Tibial artery (tissue), 4 donors: ENCODE data around the gene RPL38.
A peak's percentile ranks its signal among the peaks of the same experiment; 100 is the strongest.

Experiments used
- DNase-seq, 2 donors: peaks; one replicate each; pipeline ENCODE4 v3.0.0-alpha.2; 2019
- H3K27ac ChIP-seq, 2 donors: fragments of 200-600 bp; sonication (generic) in 1 of 2; 1 replicate in 1 of 2; 2 replicates in 1 of 2; pipeline ENCODE4 v1.5.1; 2018 to 2019; ENCODE audit warnings: mild to moderate bottlenecking in 1 of 2
- H3K27me3 ChIP-seq, 2 donors: fragments of 200-600 bp; sonication (generic) in 1 of 2; one replicate each; pipeline versions ENCODE4 v1.5.1 to v1.6.0; 2016 to 2019
- H3K36me3 ChIP-seq, 3 donors: fragments of 200-600 bp; sonication (generic) in 2 of 3; one replicate each; pipeline ENCODE4 v1.5.1; 2016 to 2019; ENCODE audit warnings: mild to moderate bottlenecking in 2 of 3
- H3K4me1 ChIP-seq, 4 donors: fragments of 200-600 bp; sonication (generic) in 2 of 4; 1 replicate in 3 of 4; 2 replicates in 1 of 4; pipeline ENCODE4 v1.5.1; 2016 to 2019
- H3K4me3 ChIP-seq, 2 donors: fragments of 200-600 bp; sonication (generic) in 1 of 2; 1 replicate in 1 of 2; 2 replicates in 1 of 2; pipeline ENCODE4 v1.5.1; 2018 to 2019; ENCODE audit warnings: mild to moderate bottlenecking in 2 of 2
- H3K9me3 ChIP-seq, 3 donors: fragments of 200-600 bp; sonication (generic) in 1 of 3; one replicate each; pipeline ENCODE4 v1.5.1; 2016 to 2019
- intact Hi-C: fragments of 100-400 bp; cut with DNase I; formaldehyde crosslinking; loops from one replicate; pipeline ENCODE4 v1.15.0; 2023; ENCODE audit warnings: low total_unique reads
- TF ChIP-seq, protein P1 (sequence below), 2 experiments: fragments of 200-600 bp in 1 of 2; fragments of 450-650 bp in 1 of 2; IDR thresholded peaks; one replicate each; pipeline ENCODE4 v1.5.1; 2017 to 2019; ENCODE audit warnings: antibody characterized with exemption in 2 of 2, mild to moderate bottlenecking in 1 of 2, moderate library complexity in 1 of 2

The RPL38 gene

DNA sequence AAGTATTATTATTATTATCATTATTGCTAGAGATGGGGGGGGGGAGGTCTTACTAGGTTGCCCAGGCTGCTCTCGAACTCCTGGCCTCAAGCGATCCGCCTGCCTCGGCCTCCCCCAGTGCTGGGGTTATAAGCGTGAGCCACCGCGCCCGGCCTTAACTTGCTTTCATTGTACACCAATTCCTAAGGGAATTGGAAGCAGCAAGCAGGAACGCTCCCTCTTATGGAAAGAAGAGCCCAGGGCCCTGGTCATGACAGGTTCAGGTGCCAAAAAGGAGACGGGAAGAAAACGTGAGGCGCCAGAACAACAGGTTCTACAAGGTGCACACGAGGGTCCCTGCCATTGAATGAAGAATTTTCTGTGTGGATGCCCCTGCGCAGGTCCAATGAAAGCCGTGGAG lies 540 bp upstream of the RPL38 start:
- Histone ChIP-seq H3K4me3 (peak overlapping the region; percentile 77 to 93), H3K9me3 (no peaks in the 10 kb centered on the region), H3K36me3 (peaks cover 0 to 32% (median 20%) of the 10 kb centered on the region in 3 donors), H3K4me1 (peaks cover 0 to 46% (median 29%) of the 10 kb centered on the region in 4 donors), H3K27ac (no peak overlapping the region), H3K27me3 (peaks cover 0 to 45% of the 10 kb centered on the region in 2 donors)
- no peak for DNase-seq
- TF ChIP-seq, protein P1, sequence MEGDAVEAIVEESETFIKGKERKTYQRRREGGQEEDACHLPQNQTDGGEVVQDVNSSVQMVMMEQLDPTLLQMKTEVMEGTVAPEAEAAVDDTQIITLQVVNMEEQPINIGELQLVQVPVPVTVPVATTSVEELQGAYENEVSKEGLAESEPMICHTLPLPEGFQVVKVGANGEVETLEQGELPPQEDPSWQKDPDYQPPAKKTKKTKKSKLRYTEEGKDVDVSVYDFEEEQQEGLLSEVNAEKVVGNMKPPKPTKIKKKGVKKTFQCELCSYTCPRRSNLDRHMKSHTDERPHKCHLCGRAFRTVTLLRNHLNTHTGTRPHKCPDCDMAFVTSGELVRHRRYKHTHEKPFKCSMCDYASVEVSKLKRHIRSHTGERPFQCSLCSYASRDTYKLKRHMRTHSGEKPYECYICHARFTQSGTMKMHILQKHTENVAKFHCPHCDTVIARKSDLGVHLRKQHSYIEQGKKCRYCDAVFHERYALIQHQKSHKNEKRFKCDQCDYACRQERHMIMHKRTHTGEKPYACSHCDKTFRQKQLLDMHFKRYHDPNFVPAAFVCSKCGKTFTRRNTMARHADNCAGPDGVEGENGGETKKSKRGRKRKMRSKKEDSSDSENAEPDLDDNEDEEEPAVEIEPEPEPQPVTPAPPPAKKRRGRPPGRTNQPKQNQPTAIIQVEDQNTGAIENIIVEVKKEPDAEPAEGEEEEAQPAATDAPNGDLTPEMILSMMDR (IDR thresholded peaks at IDR 0.05), result no peak
- intact Hi-C loops, result loop anchor here (10.0 kb wide), 2 partner anchors 572 to 1118 kb away; partner anchors contain the start of gene NAT9

DNA sequence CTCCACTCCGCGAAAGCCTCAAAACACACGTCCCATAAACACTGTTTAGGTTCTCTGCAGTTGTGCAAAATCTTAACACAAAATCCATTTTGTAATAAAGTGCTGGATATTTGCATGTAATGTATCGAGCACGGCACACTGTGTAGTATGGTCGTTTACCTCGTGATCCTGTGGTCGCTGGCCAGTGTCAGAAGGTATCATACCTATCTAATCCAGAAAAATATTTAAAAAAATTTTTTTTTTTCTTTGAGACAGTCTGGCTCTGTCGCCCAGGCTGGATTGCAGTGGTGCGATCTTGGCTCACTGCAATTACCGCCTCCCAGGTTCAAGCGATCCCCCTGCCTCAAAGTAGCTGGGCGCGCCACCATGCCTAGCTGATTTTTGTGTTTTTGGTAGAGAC lies 996 bp downstream of the RPL38 start:
- intact Hi-C loops, result loop anchor here (10.0 kb wide), 2 partner anchors 570 to 1120 kb away; partner anchors contain the start of gene NAT9
- H3K4me1 ChIP-seq, result peaks cover 0 to 44% (median 28%) of the 10 kb centered on the region in 4 donors
- TF ChIP-seq, protein P1 (IDR thresholded peaks at IDR 0.05), result no peak
- H3K36me3 ChIP-seq, result peaks cover 6 to 48% (median 35%) of the 10 kb centered on the region in 3 donors
- peaks cover 0 to 32% of the 10 kb centered on the region in 2 donors for H3K27me3 ChIP-seq
- H3K27ac ChIP-seq, result peak overlapping the region; percentile 79 to 80
- DNase-seq, result no peak
- H3K9me3 ChIP-seq, result no peaks in the 10 kb centered on the region
- H3K4me3 ChIP-seq, result peak overlapping the region; percentile 77 to 93

DNA sequence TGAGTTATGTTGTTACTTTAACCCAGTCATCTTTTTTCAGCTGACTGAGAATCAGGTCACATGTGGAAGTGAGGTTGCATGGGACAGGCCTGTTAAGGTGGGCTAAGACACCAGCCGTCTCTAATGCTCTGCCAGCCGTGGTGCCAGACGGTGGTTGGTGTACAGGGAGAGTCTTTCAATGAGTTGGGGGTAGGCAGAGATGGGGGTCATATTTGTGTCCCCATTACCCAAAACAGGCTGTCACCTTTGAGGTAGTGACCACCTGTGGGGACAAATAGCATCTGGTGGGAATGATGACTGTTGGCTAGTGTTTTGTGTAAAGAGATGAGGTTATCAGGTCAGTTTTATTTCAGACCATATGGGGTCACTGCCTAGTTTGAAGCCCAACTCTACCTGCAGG lies 1.8 kb downstream of the RPL38 start:
- TF ChIP-seq, protein P1 (IDR thresholded peaks at IDR 0.05), result no peak
- H3K27me3 ChIP-seq, result peaks cover 0 to 25% of the 10 kb centered on the region in 2 donors
- H3K4me1 ChIP-seq, result peaks cover 0 to 44% (median 28%) of the 10 kb centered on the region in 4 donors
- intact Hi-C loops, result loop anchor here (5.0 to 10.0 kb wide), 3 partner anchors 157 to 1120 kb away; partner anchors contain the start of genes BTBD17 and NAT9
- peaks cover 13 to 56% (median 43%) of the 10 kb centered on the region in 3 donors for H3K36me3 ChIP-seq
- no peak for DNase-seq
- H3K27ac ChIP-seq, result no peak overlapping the region
- no peaks in the 10 kb centered on the region for H3K9me3 ChIP-seq
- H3K4me3 ChIP-seq, result no peak overlapping the region

DNA sequence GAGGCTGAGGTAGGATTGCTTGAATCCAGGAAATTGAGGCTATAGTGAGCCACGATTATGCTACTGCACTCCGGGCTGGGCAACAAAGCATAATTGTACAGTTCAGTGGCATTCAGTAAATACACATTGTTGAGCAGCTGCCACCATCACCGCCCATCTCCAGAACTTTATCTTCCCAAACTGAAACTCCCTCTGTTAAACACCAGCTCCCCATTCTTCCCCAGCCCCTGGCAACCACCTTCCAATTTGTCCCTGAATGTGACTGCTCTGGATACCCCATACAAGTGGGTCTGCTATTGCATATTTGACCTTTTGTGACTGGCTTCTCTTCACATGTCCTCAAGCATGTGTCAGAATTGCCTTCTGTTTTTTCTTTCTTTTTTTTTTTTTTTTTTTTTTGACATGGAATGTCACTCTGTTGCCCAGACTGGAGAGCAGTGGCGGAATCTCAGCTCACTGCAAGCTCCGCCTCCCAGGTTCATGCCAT lies 2.9 kb downstream of the RPL38 start:
- TF ChIP-seq, protein P1 (IDR thresholded peaks at IDR 0.05), result no peak
- Histone ChIP-seq H3K4me3 (no peak overlapping the region), H3K27me3 (peaks cover 0 to 14% of the 10 kb centered on the region in 2 donors), H3K9me3 (no peaks in the 10 kb centered on the region), H3K27ac (no peak overlapping the region), H3K36me3 (peaks cover 13 to 57% (median 43%) of the 10 kb centered on the region in 3 donors), H3K4me1 (peaks cover 0 to 53% (median 34%) of the 10 kb centered on the region in 4 donors)
- intact Hi-C loops, result loop anchor here (5.0 to 10.0 kb wide), 3 partner anchors 156 to 1122 kb away; partner anchors contain the start of genes BTBD17 and NAT9
- DNase-seq, result no peak

DNA sequence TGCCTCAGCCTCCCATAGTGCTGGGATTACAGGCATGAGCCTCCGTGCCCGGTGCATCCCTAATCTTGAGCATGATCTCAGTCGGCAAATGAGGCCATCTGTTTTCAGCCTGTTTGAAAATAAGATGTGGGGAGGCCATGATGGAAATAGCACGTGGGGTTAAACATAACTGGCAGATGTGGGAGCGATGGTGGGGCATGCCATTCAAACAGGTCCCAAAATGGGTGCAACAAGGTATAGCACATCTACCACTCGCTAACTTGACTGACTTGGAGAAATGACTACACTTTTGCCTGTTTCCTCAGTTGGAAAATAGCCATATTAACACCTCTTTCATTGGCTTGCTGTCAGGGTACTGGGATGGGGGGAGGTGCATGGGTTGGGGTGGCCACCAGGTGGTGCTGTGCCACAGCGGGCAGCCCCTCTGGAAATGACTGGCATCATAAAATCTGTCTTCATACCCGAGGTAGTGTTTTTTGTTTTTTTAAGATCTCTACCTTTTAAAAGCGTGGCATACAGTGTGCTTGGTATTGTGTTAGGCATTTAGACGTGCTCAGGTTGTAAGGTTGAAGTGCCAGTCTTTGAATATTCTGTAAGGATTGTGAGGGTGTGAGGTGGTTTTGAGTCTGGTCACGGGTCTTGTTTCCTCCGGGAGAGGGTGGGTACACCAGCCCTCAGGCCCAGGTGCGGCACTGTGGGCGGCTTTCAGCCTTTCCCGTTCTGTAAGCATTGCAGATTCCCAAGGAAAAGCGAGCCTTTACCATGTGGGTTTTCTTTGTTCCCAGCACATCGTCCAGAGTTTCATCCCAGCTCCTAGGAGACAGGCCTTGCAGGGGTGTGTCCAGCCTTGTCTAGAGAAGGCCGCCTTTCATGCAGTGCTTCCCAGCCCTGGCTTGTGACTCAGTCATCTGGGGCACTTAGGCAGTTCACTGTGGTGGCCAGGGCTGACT lies 7.0 kb downstream of the RPL38 start:
- H3K27ac ChIP-seq, result no peak overlapping the region
- peak; percentile 58 to 79 for DNase-seq
- intact Hi-C loops, result loop anchor here (5.0 kb wide), 1 partner anchor 237 kb away; no protein-coding TSS in a partner anchor
- no peaks in the 10 kb centered on the region for H3K27me3 ChIP-seq
- peaks cover 0 to 65% (median 43%) of the 10 kb centered on the region in 4 donors for H3K4me1 ChIP-seq
- H3K9me3 ChIP-seq, result no peaks in the 10 kb centered on the region
- H3K36me3 ChIP-seq, result peaks cover 13 to 48% (median 35%) of the 10 kb centered on the region in 3 donors
- TF ChIP-seq, protein P1 (IDR thresholded peaks at IDR 0.05), result peak; percentile 84 to 95
- no peak overlapping the region for H3K4me3 ChIP-seq
